Measurements from ENCODE around the gene RNF144A. TPM values are rescaled to one million over a fixed set of nuclear protein-coding genes. Genes with fewer than 3 reads are reported as not detected.

The RNF144A gene
- total RNA-seq, 4 donors from 2014 or later, result 9.1 to 16.5 (median 13.9) TPM

DNA sequence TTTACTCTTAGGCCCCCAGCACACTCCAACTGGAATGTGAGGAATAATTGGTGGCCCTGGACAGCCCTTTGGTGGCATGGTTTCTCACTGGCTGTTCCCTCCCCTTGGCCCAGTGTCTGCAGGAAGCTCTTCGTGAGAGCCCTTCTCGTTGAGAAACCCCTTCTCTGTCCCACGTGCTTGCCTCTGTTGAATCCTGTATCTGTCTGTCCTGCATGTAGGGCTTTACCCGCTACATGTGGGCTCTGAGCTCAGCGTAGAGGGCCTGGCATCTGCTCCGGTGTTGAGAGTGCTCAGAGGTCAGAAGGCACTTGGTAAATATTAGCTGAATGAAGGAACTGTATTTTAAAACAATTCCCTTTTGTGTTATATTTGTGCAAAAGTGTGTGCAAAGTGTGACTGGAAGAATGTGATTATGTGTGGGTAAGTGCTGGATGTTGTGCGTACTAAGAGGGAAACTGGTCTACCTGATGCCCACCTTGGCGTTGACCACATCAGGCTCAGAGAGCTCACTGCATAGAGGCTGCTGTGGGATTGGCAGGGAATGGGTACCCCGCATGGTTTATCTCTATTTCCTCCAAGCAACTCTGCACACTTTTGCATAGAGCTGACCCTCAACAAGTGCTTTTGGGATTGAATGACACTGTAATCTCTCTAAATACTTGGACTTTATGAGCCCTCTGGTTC, 40.0 kb downstream of the RNF144A start:
- no peaks in the 10 kb centered on the region for H3K9me3 ChIP-seq
- no peak overlapping the region for H3K4me3 ChIP-seq
- H3K4me1 ChIP-seq, result peaks cover 0 to 8% (median 0%) of the 10 kb centered on the region in 4 donors
- no peaks in the 10 kb centered on the region for H3K27me3 ChIP-seq
- H3K36me3 ChIP-seq, result no peaks in the 10 kb centered on the region
- H3K27ac ChIP-seq, result no peak overlapping the region
- DNase-seq, result no peak
- TF ChIP-seq, protein P1, sequence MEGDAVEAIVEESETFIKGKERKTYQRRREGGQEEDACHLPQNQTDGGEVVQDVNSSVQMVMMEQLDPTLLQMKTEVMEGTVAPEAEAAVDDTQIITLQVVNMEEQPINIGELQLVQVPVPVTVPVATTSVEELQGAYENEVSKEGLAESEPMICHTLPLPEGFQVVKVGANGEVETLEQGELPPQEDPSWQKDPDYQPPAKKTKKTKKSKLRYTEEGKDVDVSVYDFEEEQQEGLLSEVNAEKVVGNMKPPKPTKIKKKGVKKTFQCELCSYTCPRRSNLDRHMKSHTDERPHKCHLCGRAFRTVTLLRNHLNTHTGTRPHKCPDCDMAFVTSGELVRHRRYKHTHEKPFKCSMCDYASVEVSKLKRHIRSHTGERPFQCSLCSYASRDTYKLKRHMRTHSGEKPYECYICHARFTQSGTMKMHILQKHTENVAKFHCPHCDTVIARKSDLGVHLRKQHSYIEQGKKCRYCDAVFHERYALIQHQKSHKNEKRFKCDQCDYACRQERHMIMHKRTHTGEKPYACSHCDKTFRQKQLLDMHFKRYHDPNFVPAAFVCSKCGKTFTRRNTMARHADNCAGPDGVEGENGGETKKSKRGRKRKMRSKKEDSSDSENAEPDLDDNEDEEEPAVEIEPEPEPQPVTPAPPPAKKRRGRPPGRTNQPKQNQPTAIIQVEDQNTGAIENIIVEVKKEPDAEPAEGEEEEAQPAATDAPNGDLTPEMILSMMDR (IDR thresholded peaks at IDR 0.05), result no peak
- TF ChIP-seq POLR2A (IDR thresholded peaks at IDR 0.05), result no peak

DNA sequence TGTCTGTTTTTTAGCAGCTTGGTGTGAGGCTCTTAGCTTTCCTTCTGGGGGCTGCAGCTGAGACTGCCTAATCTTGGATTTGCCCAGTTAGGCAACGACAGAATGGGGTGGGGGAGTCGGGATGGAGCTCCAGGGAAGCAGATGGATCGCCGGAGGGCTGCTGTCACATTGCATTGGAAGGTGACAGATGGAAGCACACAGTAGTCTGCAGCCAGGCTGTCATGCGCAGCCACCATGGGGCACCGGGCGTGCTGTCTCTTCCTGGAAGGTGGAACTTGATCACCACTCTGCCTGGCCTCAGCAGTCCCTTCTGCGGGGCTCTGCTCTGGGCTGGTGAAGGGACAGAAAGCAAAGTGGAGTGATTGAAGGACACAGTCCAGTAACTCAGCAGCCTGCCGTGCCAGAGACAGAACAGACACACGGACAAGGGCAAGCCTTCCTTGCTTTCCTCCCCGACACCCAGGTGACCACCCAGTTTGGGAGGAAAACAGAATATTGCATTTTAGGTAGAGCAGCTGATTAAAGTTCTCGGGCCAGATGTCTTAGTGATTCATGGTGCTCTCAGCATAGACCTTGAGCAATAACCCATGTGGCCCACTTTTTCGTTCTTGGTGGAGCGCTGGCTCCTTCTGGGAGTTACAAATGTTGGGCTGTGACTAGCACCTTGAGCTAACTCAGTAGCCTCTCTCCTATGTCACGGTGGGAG, 40.9 kb downstream of the RNF144A start:
- H3K9me3 ChIP-seq, result no peaks in the 10 kb centered on the region
- H3K4me1 ChIP-seq, result peaks cover 0 to 8% (median 0%) of the 10 kb centered on the region in 4 donors
- no peaks in the 10 kb centered on the region for H3K27me3 ChIP-seq
- H3K27ac ChIP-seq, result no peak overlapping the region
- TF ChIP-seq POLR2A (IDR thresholded peaks at IDR 0.05), result no peak
- TF ChIP-seq, protein P1 (IDR thresholded peaks at IDR 0.05), result no peak
- H3K36me3 ChIP-seq, result no peaks in the 10 kb centered on the region
- DNase-seq, result no peak
- H3K4me3 ChIP-seq, result no peak overlapping the region

DNA sequence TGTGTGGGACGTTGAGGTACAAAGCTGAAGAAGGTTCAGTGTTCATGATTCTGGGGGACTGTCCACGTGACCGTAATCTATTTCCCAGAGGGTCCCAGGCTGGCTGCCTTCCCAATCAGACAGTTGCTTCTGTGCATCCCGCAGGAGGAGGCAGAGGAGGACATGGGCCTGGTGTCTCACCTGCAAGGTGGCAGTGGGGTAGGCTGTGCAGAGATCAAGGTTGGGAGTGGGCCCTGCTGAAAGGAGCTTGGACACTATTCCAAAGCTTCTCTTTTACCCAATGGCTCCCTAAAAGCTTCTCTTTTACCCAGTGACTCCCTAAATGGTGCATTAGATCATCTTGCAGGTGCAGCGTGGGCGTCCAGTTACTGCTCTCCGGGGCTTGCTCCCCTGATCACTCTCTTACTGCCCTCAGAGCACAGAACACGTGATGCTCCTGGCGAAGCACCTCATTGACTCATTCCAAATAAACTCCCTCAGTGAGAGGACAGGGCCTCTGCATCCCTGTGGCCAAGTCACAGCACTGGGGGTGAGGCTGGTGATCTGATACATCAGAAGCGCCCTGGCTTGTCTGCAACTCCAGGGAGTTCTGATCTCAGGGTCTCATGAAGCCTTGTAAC, 41.5 kb downstream of the RNF144A start:
- no peak overlapping the region for H3K27ac ChIP-seq
- no peaks in the 10 kb centered on the region for H3K9me3 ChIP-seq
- H3K4me1 ChIP-seq, result peaks cover 0 to 8% (median 0%) of the 10 kb centered on the region in 4 donors
- H3K36me3 ChIP-seq, result no peaks in the 10 kb centered on the region
- no peak for TF ChIP-seq POLR2A (IDR thresholded peaks at IDR 0.05)
- TF ChIP-seq, protein P1 (IDR thresholded peaks at IDR 0.05), result no peak
- no peak for DNase-seq
- no peaks in the 10 kb centered on the region for H3K27me3 ChIP-seq
- H3K4me3 ChIP-seq, result no peak overlapping the region

DNA sequence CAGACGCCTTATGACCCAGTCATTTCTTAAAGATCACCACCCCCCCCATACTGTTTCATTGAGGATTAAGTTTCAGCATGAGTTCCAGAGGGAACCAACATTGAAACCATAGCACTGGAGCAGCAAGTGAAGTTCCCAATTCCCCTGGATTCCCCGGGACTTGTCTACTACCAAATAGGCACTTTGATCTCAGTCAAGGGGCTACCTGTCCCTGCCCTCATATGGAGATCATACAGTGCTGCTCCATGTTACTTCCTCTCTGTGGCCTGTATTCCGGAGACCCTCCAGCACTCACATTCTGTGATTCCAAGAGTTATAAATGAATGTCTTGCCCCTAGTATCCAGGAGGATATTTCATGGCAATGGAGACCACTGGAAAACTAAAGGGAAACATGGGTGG, 42.5 kb downstream of the RNF144A start:
- no peak overlapping the region for H3K27ac ChIP-seq
- no peaks in the 10 kb centered on the region for H3K27me3 ChIP-seq
- TF ChIP-seq POLR2A (IDR thresholded peaks at IDR 0.05), result no peak
- TF ChIP-seq, protein P1 (IDR thresholded peaks at IDR 0.05), result no peak
- peaks cover 0 to 8% (median 0%) of the 10 kb centered on the region in 4 donors for H3K4me1 ChIP-seq
- H3K4me3 ChIP-seq, result no peak overlapping the region
- no peaks in the 10 kb centered on the region for H3K36me3 ChIP-seq
- no peak for DNase-seq
- no peaks in the 10 kb centered on the region for H3K9me3 ChIP-seq

DNA sequence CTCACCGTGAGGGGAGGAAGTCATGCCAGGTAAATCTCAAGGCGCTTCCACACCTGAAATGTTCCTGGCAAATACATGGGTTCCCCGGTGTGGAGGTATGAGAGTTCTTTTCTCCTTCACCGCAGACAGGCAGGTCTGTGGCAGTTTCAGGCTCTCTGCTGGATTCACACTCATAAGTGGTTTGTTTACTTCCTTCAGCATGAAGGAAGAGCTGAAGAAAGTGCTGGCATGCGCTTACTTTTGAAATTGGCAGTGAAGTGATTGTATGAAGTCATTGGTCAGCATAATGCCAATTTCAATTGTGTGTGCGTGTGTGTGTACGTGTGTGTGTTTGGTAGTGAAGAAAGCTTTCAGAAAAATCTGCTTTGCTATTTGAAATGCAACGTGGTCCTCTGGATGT, 43.4 kb downstream of the RNF144A start:
- H3K4me1 ChIP-seq, result peaks cover 0 to 8% (median 0%) of the 10 kb centered on the region in 4 donors
- no peak for DNase-seq
- no peaks in the 10 kb centered on the region for H3K36me3 ChIP-seq
- TF ChIP-seq, protein P1 (IDR thresholded peaks at IDR 0.05), result no peak
- TF ChIP-seq POLR2A (IDR thresholded peaks at IDR 0.05), result no peak
- H3K4me3 ChIP-seq, result no peak overlapping the region
- H3K27ac ChIP-seq, result no peak overlapping the region
- no peaks in the 10 kb centered on the region for H3K9me3 ChIP-seq
- no peaks in the 10 kb centered on the region for H3K27me3 ChIP-seq

All from Peyer's patch (tissue), 4 donors.